Esophagus muscularis mucosa (tissue), 4 donors: ENCODE results near the gene IDH2. TPM values are rescaled to one million over a fixed set of nuclear protein-coding genes. Genes with fewer than 3 reads are reported as not detected.
A peak's percentile ranks its signal among the peaks of the same experiment; 100 is the strongest.

Experiments used
- DNase-seq: peaks from one replicate; pipeline ENCODE4 v3.0.0-alpha.2; 2017; ENCODE audit errors: extremely low spot score
- H3K27ac ChIP-seq, 4 donors: fragments of 200-600 bp; sonication (generic); replicated peaks in 1 of 4; 1 replicate in 3 of 4; 2 replicates in 1 of 4; pipeline ENCODE4 v1.5.1; 2016 to 2019; ENCODE audit warnings: mild to moderate bottlenecking in 1 of 4
- H3K27me3 ChIP-seq, 4 donors: fragments of 200-600 bp; sonication (generic); one replicate each; pipeline versions ENCODE4 v1.5.1 to v1.6.0; 2016 to 2019
- H3K36me3 ChIP-seq, 4 donors: fragments of 200-600 bp; sonication (generic); one replicate each; pipeline ENCODE4 v1.5.1; 2016 to 2019
- H3K4me1 ChIP-seq, 4 donors: fragments of 200-600 bp; sonication (generic); one replicate each; pipeline ENCODE4 v1.5.1; 2016 to 2019
- H3K4me3 ChIP-seq, 4 donors: fragments of 200-600 bp; sonication (generic); 1 replicate in 2 of 4; 2 replicates in 2 of 4; pipeline ENCODE4 v1.5.1; 2016 to 2019; ENCODE audit warnings: mild to moderate bottlenecking in 4 of 4, moderate library complexity in 1 of 4
- H3K9me3 ChIP-seq, 4 donors: fragments of 200-600 bp; sonication (generic); 1 replicate in 3 of 4; 2 replicates in 1 of 4; pipeline ENCODE4 v1.5.1; 2016 to 2019
- CTCF ChIP-seq, 3 experiments: fragments of 200-600 bp in 2 of 3; fragments of 450-650 bp in 1 of 3; sonication (generic) in 2 of 3; IDR thresholded peaks; one replicate each; pipeline ENCODE4 v1.5.1; 2017 to 2019; ENCODE audit warnings: antibody characterized with exemption in 3 of 3, mild to moderate bottlenecking in 2 of 3, moderate library complexity in 1 of 3
- EP300 ChIP-seq: sonication (generic); formaldehyde crosslinking; IDR thresholded peaks from one replicate; pipeline ENCODE4 v1.6.1; 2017; ENCODE audit warnings: antibody characterized with exemption
- POLR2A ChIP-seq: fragments of 450-650 bp; IDR thresholded peaks from one replicate; pipeline ENCODE4 v1.6.1; 2017; ENCODE audit warnings: antibody characterized with exemption, moderate library complexity, mild to moderate bottlenecking, low read depth
- POLR2AphosphoS5 ChIP-seq, 2 donors: sonication (generic); formaldehyde crosslinking; IDR thresholded peaks; one replicate each; pipeline ENCODE4 v1.6.1; 2017; ENCODE audit warnings: antibody characterized with exemption in 2 of 2
- WGBS: methylation state at CpG from one replicate; pipeline ENCODE4 v1.1.5; 2018; 5-methylcytosine and 5-hydroxymethylcytosine counted together
- intact Hi-C: fragments of 100-400 bp; cut with DNase I; formaldehyde crosslinking; loops from one replicate; pipeline ENCODE4 v1.15.1; 2023
- total RNA-seq, 4 donors: library from RNA; depleted of rRNA; stranded (reverse); fragments of >200 nt; gene quantifications; one replicate each; pipeline versions ENCODE4 v1.1.0 to v1.2.1, GENCODE V29; 2016

IDH2 gene
- total RNA-seq, 4 donors from 2014 or later, result 119 to 228 (median 171) TPM

- Histone ChIP-seq H3K9me3 (no peaks in the 10 kb centered on the region), H3K4me3 (no peak overlapping the region), H3K27ac (peak overlapping the region in 1 of 4 donors; percentile 14), H3K4me1 (peaks cover 23 to 69% (median 64%) of the 10 kb centered on the region in 4 donors), H3K27me3 (no peaks in the 10 kb centered on the region), H3K36me3 (no peaks in the 10 kb centered on the region)
- no peak for DNase-seq
- TF ChIP-seq POLR2A (no peak), POLR2AphosphoS5 (IDR thresholded peaks at IDR 0.05) (no peak), EP300 (no peak), CTCF (IDR thresholded peaks at IDR 0.05) (no peak)
- 86% methylated on average over 11 of the region's 11 CpGs for WGBS
- intact Hi-C loops, result no loop called here
Observed at GRCh38 chr15:90036806-90037510, 65.3 kb downstream of the IDH2 start.

- no peak for DNase-seq
- intact Hi-C loops, result no loop called here
- 73% methylated on average over 9 of the region's 9 CpGs for WGBS
- Histone ChIP-seq H3K4me1 (peaks cover 27 to 75% (median 69%) of the 10 kb centered on the region in 4 donors), H3K27ac (peak overlapping the region in 3 of 4 donors; percentile 14 to 73 (median 69)), H3K4me3 (no peak overlapping the region), H3K27me3 (no peaks in the 10 kb centered on the region), H3K36me3 (no peaks in the 10 kb centered on the region), H3K9me3 (no peaks in the 10 kb centered on the region)
- no peak for TF ChIP-seq EP300
Observed at GRCh38 chr15:90036343-90036742, 65.9 kb downstream of the IDH2 start.

GRCh38 chr15:90035840-90036230 lies 66.4 kb downstream of the IDH2 start:
- TF ChIP-seq POLR2AphosphoS5 (IDR thresholded peaks at IDR 0.05) (no peak), CTCF (IDR thresholded peaks at IDR 0.05) (no peak), EP300 (no peak), POLR2A (no peak)
- no peak for DNase-seq
- H3K36me3 ChIP-seq, result no peaks in the 10 kb centered on the region
- H3K27ac ChIP-seq, result peak overlapping the region in 3 of 4 donors; percentile 69 to 76 (median 73)
- peaks cover 31 to 80% (median 72%) of the 10 kb centered on the region in 4 donors for H3K4me1 ChIP-seq
- intact Hi-C loops, result no loop called here
- WGBS, result 74% methylated on average over 10 of the region's 10 CpGs
- H3K9me3 ChIP-seq, result no peaks in the 10 kb centered on the region
- no peak overlapping the region for H3K4me3 ChIP-seq
- no peaks in the 10 kb centered on the region for H3K27me3 ChIP-seq

- H3K27ac ChIP-seq, result peak overlapping the region; percentile 41 to 76 (median 71)
- no peak overlapping the region for H3K4me3 ChIP-seq
- H3K27me3 ChIP-seq, result no peaks in the 10 kb centered on the region
- TF ChIP-seq POLR2AphosphoS5 (IDR thresholded peaks at IDR 0.05) (no peak), CTCF (IDR thresholded peaks at IDR 0.05) (no peak), EP300 (no peak), POLR2A (no peak)
- no peaks in the 10 kb centered on the region for H3K36me3 ChIP-seq
- 83% methylated on average over 16 of the region's 19 CpGs for WGBS
- H3K9me3 ChIP-seq, result no peaks in the 10 kb centered on the region
- peaks cover 33 to 75% (median 68%) of the 10 kb centered on the region in 4 donors for H3K4me1 ChIP-seq
- intact Hi-C loops, result no loop called here
- DNase-seq, result no peak
Observed at GRCh38 chr15:90035095-90035839, 67.0 kb downstream of the IDH2 start.

- Histone ChIP-seq H3K9me3 (no peaks in the 10 kb centered on the region), H3K27ac (peak overlapping the region in 1 of 4 donors; percentile 47), H3K4me3 (no peak overlapping the region), H3K4me1 (peaks cover 32 to 70% (median 64%) of the 10 kb centered on the region in 4 donors), H3K27me3 (no peaks in the 10 kb centered on the region), H3K36me3 (no peaks in the 10 kb centered on the region)
- 89% methylated on average over 5 of the region's 6 CpGs for WGBS
- no peak for TF ChIP-seq CTCF (IDR thresholded peaks at IDR 0.05)
- TF ChIP-seq EP300, result no peak
- TF ChIP-seq POLR2A, result no peak
- no peak for TF ChIP-seq POLR2AphosphoS5 (IDR thresholded peaks at IDR 0.05)
- intact Hi-C loops, result no loop called here
- no peak for DNase-seq
Observed at GRCh38 chr15:90033448-90033847, 68.8 kb downstream of the IDH2 start.
